ENCODE measurements around the gene CELSR2.
"Not testable (repeated sequence)": the region's sequence is repeated elsewhere in the genome, so short reads cannot be mapped to it uniquely, and the experiment has no call there.

CELSR2 gene

GRCh38 chr1:109281680-109282496 lies 32.5 kb downstream of the CELSR2 start:
- DNase-seq: no peak

GRCh38 chr1:109282497-109282951 lies 33.2 kb downstream of the CELSR2 start:
- DNase-seq: no peak

- peak; percentile 96 to 98 (median 98) for DNase-seq
Observed at GRCh38 chr1:109282952-109283747, 33.8 kb downstream of the CELSR2 start, which contains the start of gene PSRC1. Gene PSRC1, minus strand, starts transcription at chr1:109283145.

GRCh38 chr1:109283748-109284600 lies 34.6 kb downstream of the CELSR2 start:
- no peak for DNase-seq

GRCh38 chr1:109286762-109287161 lies 37.4 kb downstream of the CELSR2 start:
- DNase-seq: not testable (repeated sequence)

GRCh38 chr1:109290137-109290536 lies 40.8 kb downstream of the CELSR2 start:
- DNase-seq: no peak

- no peak for DNase-seq
Observed at GRCh38 chr1:109290998-109291397, 41.7 kb downstream of the CELSR2 start.

- no peak for DNase-seq
Observed at GRCh38 chr1:109292364-109292763, 43.0 kb downstream of the CELSR2 start.

- DNase-seq: no peak
Observed at GRCh38 chr1:109293026-109293425, 43.7 kb downstream of the CELSR2 start.

GRCh38 chr1:109294481-109294880 lies 45.1 kb downstream of the CELSR2 start:
- DNase-seq: no peak

GRCh38 chr1:109295712-109296415 lies 46.5 kb downstream of the CELSR2 start:
- no peak for DNase-seq

GRCh38 chr1:109296782-109297181 lies 47.4 kb downstream of the CELSR2 start:
- no peak for DNase-seq

- DNase-seq: no peak
Observed at GRCh38 chr1:109298666-109299557, 49.6 kb downstream of the CELSR2 start.

GRCh38 chr1:109299558-109300343 lies 50.4 kb downstream of the CELSR2 start:
- no peak for DNase-seq

GRCh38 chr1:109300650-109301151 lies 51.4 kb downstream of the CELSR2 start:
- DNase-seq: no peak

- no peak for DNase-seq
Observed at GRCh38 chr1:109301874-109302273, 52.5 kb downstream of the CELSR2 start.

GRCh38 chr1:109304226-109304920 lies 55.0 kb downstream of the CELSR2 start:
- no peak for DNase-seq

GRCh38 chr1:109305991-109306390 lies 56.7 kb downstream of the CELSR2 start:
- peak in 1 of 3 experiments; percentile 17 for DNase-seq

GRCh38 chr1:109306832-109307273 lies 57.5 kb downstream of the CELSR2 start, which contains the start of gene MYBPHL:
Gene MYBPHL, minus strand, starts transcription at chr1:109307011. Its CDS starts 20 bp downstream, at chr1:109306991.
- peak; percentile 41 to 74 (median 68) for DNase-seq

All from NCI-H1417 (cell line).